Measurements from ENCODE around the gene TMOD1.

- TF ChIP-seq CTCF (IDR thresholded peaks at IDR 0.05) (no peak), POLR2A (IDR thresholded peaks at IDR 0.05) (no peak)
Measured at GRCh38 chr9:97516111-97516510, 14.6 kb downstream of the TMOD1 start.

Measured in testis (tissue), 2 donors.